HG02840 (cell line): ENCODE data around the gene ADPRHL1.
"Not testable (repeated sequence)": the region's sequence is repeated elsewhere in the genome, so short reads cannot be mapped to it uniquely, and the experiment has no call there.

ENCODE experiments used
- ATAC-seq: cut with Tn5 transposase; IDR thresholded peaks from one replicate; pipeline ENCODE4 v1.9.1; 2021; ENCODE audit warnings: mild to moderate bottlenecking, moderate library complexity, moderate number of reproducible peaks; ENCODE audit not compliant: unreplicated experiment, low FRiP score

The ADPRHL1 gene

GRCh38 chr13:113437408-113438010, 15.8 kb downstream of the ADPRHL1 start:
- no peak for ATAC-seq

GRCh38 chr13:113436866-113437265, 16.4 kb downstream of the ADPRHL1 start:
- not testable (repeated sequence) for ATAC-seq

GRCh38 chr13:113435907-113436306, 17.4 kb downstream of the ADPRHL1 start:
- not testable (repeated sequence) for ATAC-seq

GRCh38 chr13:113433391-113433916, 19.8 kb downstream of the ADPRHL1 start:
- ATAC-seq, result no peak

- no peak for ATAC-seq
Measured at GRCh38 chr13:113432506-113433270, 20.6 kb downstream of the ADPRHL1 start.

GRCh38 chr13:113431171-113431570, 22.1 kb downstream of the ADPRHL1 start:
- ATAC-seq, result no peak

GRCh38 chr13:113430378-113431110, 22.7 kb downstream of the ADPRHL1 start:
- ATAC-seq, result no peak

GRCh38 chr13:113429608-113429985, 23.7 kb downstream of the ADPRHL1 start:
- no peak for ATAC-seq

GRCh38 chr13:113428871-113429607, 24.2 kb downstream of the ADPRHL1 start:
- ATAC-seq, result no peak

- no peak for ATAC-seq
Measured at GRCh38 chr13:113428469-113428865, 24.8 kb downstream of the ADPRHL1 start.

GRCh38 chr13:113427562-113428468, 25.5 kb downstream of the ADPRHL1 start:
- ATAC-seq, result no peak

GRCh38 chr13:113426591-113426986, 26.7 kb downstream of the ADPRHL1 start:
- no peak for ATAC-seq

- ATAC-seq, result no peak
Measured at GRCh38 chr13:113425941-113426590, 27.2 kb downstream of the ADPRHL1 start.

- ATAC-seq, result no peak
Measured at GRCh38 chr13:113423520-113424163, 29.6 kb downstream of the ADPRHL1 start.

GRCh38 chr13:113422807-113423519, 30.3 kb downstream of the ADPRHL1 start:
- ATAC-seq, result no peak

GRCh38 chr13:113421673-113422270, 31.5 kb downstream of the ADPRHL1 start:
- no peak for ATAC-seq

- no peak for ATAC-seq
Measured at GRCh38 chr13:113420833-113421600, 32.3 kb downstream of the ADPRHL1 start.
